B cell (primary cell): Measurements from ENCODE around the gene OR1N1. TPM values are rescaled to one million over a fixed set of nuclear protein-coding genes. Genes with fewer than 3 reads are reported as not detected.

Experiments
- ATAC-seq: fragments of 200-7000 bp; cut with Tn5 transposase; one replicate; pipeline ENCODE4 v1.10.0; 2021; ENCODE audit warnings: low read depth, mild to moderate bottlenecking, moderate number of reproducible peaks, moderate library complexity
- CTCF ChIA-PET: fragments of 350-600 bp; sonication (Branson Sonifier 250); formaldehyde crosslinking; loops from one replicate; lab custom pipeline; 2021; ENCODE audit warnings: antibody characterized with exemption, inconsistent platforms; lab: Charles Lee
- POLR2A ChIA-PET: fragments of 350-600 bp; sonication (Branson Sonifier 250); formaldehyde crosslinking; loops from one replicate; lab custom pipeline; 2021; ENCODE audit warnings: antibody characterized with exemption; lab: Charles Lee
- DNase-seq: peaks from one replicate; pipeline ENCODE4 v3.0.0; 2013
- H2AFZ ChIP-seq: 2 replicates; pipeline ENCODE4 v1.6.1; 2012; ENCODE audit warnings: mild to moderate bottlenecking, low read depth, low read length; ENCODE audit not compliant: insufficient read depth, poor library complexity, severe bottlenecking
- H3K27ac ChIP-seq, 2 donors: 1 replicate in 1 of 2; 2 replicates in 1 of 2; pipeline ENCODE4 v1.5.1; 2012 to 2013; ENCODE audit warnings: low read length in 2 of 2, mild to moderate bottlenecking in 2 of 2, moderate library complexity in 1 of 2
- H3K27me3 ChIP-seq, 4 experiments: fragments of 200-600 bp in 1 of 4; sonication (generic) in 1 of 4; replicated peaks in 1 of 4; 1 replicate in 2 of 4; 2 replicates in 2 of 4; pipeline versions ENCODE4 v1.6.1 to v1.7.0; 2013 to 2016; ENCODE audit warnings: low read length in 3 of 4, mild to moderate bottlenecking in 2 of 4, mixed read lengths in 1 of 4, moderate library complexity in 1 of 4; ENCODE audit not compliant: insufficient read depth in 4 of 4, control insufficient read depth in 3 of 4; ENCODE audit errors: control extremely low read depth in 1 of 4
- H3K36me3 ChIP-seq, 2 experiments: replicated peaks in 1 of 2; 1 replicate in 1 of 2; 2 replicates in 1 of 2; pipeline versions ENCODE4 v1.6.1 to v1.7.1; 2013; ENCODE audit warnings: low read length in 1 of 2; ENCODE audit not compliant: insufficient read depth in 2 of 2, control insufficient read depth in 1 of 2; ENCODE audit errors: control extremely low read depth in 1 of 2, extremely low read depth in 1 of 2
- H3K4me1 ChIP-seq, 2 donors: fragments of 200-600 bp in 1 of 2; sonication (generic) in 1 of 2; 1 replicate in 1 of 2; 2 replicates in 1 of 2; pipeline versions ENCODE4 v1.5.1 to v1.6.1; 2013 to 2017; ENCODE audit warnings: low read length in 2 of 2; ENCODE audit not compliant: control insufficient read depth in 2 of 2, insufficient read depth in 2 of 2
- H3K4me2 ChIP-seq: replicated peaks from 2 replicates; pipeline ENCODE3; 2012; ENCODE audit warnings: mild to moderate bottlenecking, low read depth, low read length; ENCODE audit not compliant: poor library complexity, severe bottlenecking
- H3K4me3 ChIP-seq, 5 experiments: fragments of 200-600 bp in 1 of 5; sonication (generic) in 1 of 5; 1 replicate in 3 of 5; 2 replicates in 2 of 5; pipeline versions ENCODE4 v1.5.1 to v1.7.0; 2011 to 2016; ENCODE audit warnings: low read length in 4 of 5, mild to moderate bottlenecking in 4 of 5, low read depth in 2 of 5, control low read depth in 1 of 5, moderate library complexity in 1 of 5; ENCODE audit not compliant: insufficient read depth in 1 of 5; ENCODE audit errors: control extremely low read depth in 1 of 5, extremely low read depth in 1 of 5
- H3K79me2 ChIP-seq: fragments of 200-600 bp; sonication (generic); one replicate; pipeline ENCODE4 v1.6.0; 2016; ENCODE audit warnings: low read length; ENCODE audit not compliant: control insufficient read depth, insufficient read depth
- H3K9ac ChIP-seq: fragments of 200-600 bp; sonication (generic); 2 replicates; pipeline ENCODE4 v1.6.1; 2017; ENCODE audit warnings: mild to moderate bottlenecking, low read length, moderate library complexity
- H3K9me3 ChIP-seq, 3 donors: one replicate each; pipeline versions ENCODE4 v1.6.1 to v1.7.1; 2013; ENCODE audit warnings: low read length in 2 of 3; ENCODE audit not compliant: control insufficient read depth in 2 of 3, insufficient read depth in 1 of 3; ENCODE audit errors: control extremely low read depth in 1 of 3
- H4K20me1 ChIP-seq: 2 replicates; pipeline ENCODE4 v1.6.0; 2012; ENCODE audit warnings: mild to moderate bottlenecking, low read length; ENCODE audit not compliant: insufficient read depth, control insufficient read depth, poor library complexity, severe bottlenecking
- H3K27ac Mint-ChIP-seq: one replicate; pipeline ENCODE4 v1.8.0; 2021; ENCODE audit warnings: mixed read lengths
- H3K27me3 Mint-ChIP-seq: one replicate; pipeline ENCODE4 v1.8.0; 2021; ENCODE audit warnings: mixed read lengths
- H3K4me1 Mint-ChIP-seq: one replicate; pipeline ENCODE4 v1.8.0; 2021; ENCODE audit warnings: mixed read lengths
- H3K4me3 Mint-ChIP-seq: one replicate; pipeline ENCODE4 v1.8.0; 2021; ENCODE audit warnings: mixed read lengths
- H3K9me3 Mint-ChIP-seq: one replicate; pipeline ENCODE4 v1.8.0; 2022; ENCODE audit warnings: mixed read lengths; ENCODE audit not compliant: insufficient read depth
- CTCF ChIP-seq: fragments of 200-600 bp; IDR thresholded peaks from one replicate; pipeline ENCODE4 v1.8.0; 2022; ENCODE audit warnings: antibody characterized with exemption, mild to moderate bottlenecking
- EZH2 ChIP-seq: IDR thresholded peaks from 2 replicates; pipeline ENCODE4 v1.6.1; 2012; ENCODE audit warnings: borderline replicate concordance, low read depth, mild to moderate bottlenecking, moderate library complexity, low read length; ENCODE audit not compliant: insufficient read depth, poor library complexity, severe bottlenecking
- WGBS: methylation state at CpG from one replicate; pipeline ENCODE4 v1.1.5; 2013; ENCODE audit warnings: missing lambda C conversion rate; ENCODE audit not compliant: insufficient coverage; 5-methylcytosine and 5-hydroxymethylcytosine counted together
- intact Hi-C: fragments of 100-400 bp; cut with micrococcal nuclease; formaldehyde crosslinking; loops from one replicate; pipeline ENCODE4 v1.10.0; 2022
- polyA plus RNA-seq: library from polyadenylated mRNA; depleted of rRNA; stranded (reverse); fragments of >200 nt; gene quantifications from 2 replicates; pipeline ENCODE4 v1.2.3, GENCODE V29; 2012
- total RNA-seq, 2 donors: library from RNA; stranded (reverse); fragments of 120-200 nt in 1 of 2; gene quantifications; 1 replicate in 1 of 2; 2 replicates in 1 of 2; pipeline versions ENCODE4 v1.2.3 to v1.2.4, GENCODE V29; 2013 to 2022

OR1N1 gene
- total and polyA plus RNA-seq, 2 donors (not counting 1 experiment from before 2014, with no cell fraction given): not detected

GRCh38 chr9:122526602-122527001 lies 491 bp downstream of the OR1N1 start:
- no peak overlapping the region for H3K27ac Mint-ChIP-seq
- no peak overlapping the region for H3K27ac ChIP-seq
- H3K27me3 Mint-ChIP-seq: peaks cover 48% of the 10 kb centered on the region
- ChIA-PET POLR2A (no interaction called here), CTCF (no interaction called here)
- no peaks in the 10 kb centered on the region for H3K9me3 ChIP-seq
- no peaks in the 10 kb centered on the region for H3K36me3 ChIP-seq
- H3K9me3 Mint-ChIP-seq: no peaks in the 10 kb centered on the region
- H3K9ac ChIP-seq: no peak overlapping the region
- DNase-seq (no peak), ATAC-seq (no peak)
- no peaks in the 10 kb centered on the region for H3K79me2 ChIP-seq
- no peak overlapping the region for H2AFZ ChIP-seq
- intact Hi-C loops: no loop called here
- H4K20me1 ChIP-seq: no peaks in the 10 kb centered on the region
- TF ChIP-seq EZH2 (no peak), CTCF (no peak)
- H3K27me3 ChIP-seq: peaks cover 0 to 12% (median 4%) of the 10 kb centered on the region in 4 experiments
- H3K4me1 Mint-ChIP-seq: no peaks in the 10 kb centered on the region
- no peaks in the 10 kb centered on the region for H3K4me1 ChIP-seq
- H3K4me3 Mint-ChIP-seq: no peak overlapping the region
- no peak overlapping the region for H3K4me2 ChIP-seq
- WGBS: 89% methylated on average over 9 of the region's 10 CpGs
- no peak overlapping the region for H3K4me3 ChIP-seq

GRCh38 chr9:122519376-122519775 lies 7.7 kb downstream of the OR1N1 start:
- POLR2A ChIA-PET: no interaction called here
- CTCF ChIA-PET: interaction anchor here (1.0 kb wide), 1 partner anchor 14 kb away, joined by 3 read pairs; no protein-coding TSS in a partner anchor
- WGBS: 93% methylated on average over 3 of the region's 3 CpGs

More at GRCh38 chr9:122519376-122519775, 7.7 kb downstream of the OR1N1 start:
- intact Hi-C loops: no loop called here
- Mint-ChIP-seq H3K9me3 (no peaks in the 10 kb centered on the region), H3K27ac (no peak overlapping the region), H3K4me1 (no peaks in the 10 kb centered on the region), H3K27me3 (peaks cover 33% of the 10 kb centered on the region), H3K4me3 (no peak overlapping the region)
- H3K9ac ChIP-seq: no peak overlapping the region
- ATAC-seq (no peak), DNase-seq (no peak)
- no peak overlapping the region for H3K27ac ChIP-seq
- TF ChIP-seq CTCF (no peak), EZH2 (no peak)
- H3K4me2 ChIP-seq: no peak overlapping the region
- H3K9me3 ChIP-seq: no peaks in the 10 kb centered on the region
- peaks cover 0 to 10% (median 4%) of the 10 kb centered on the region in 4 experiments for H3K27me3 ChIP-seq
- H3K79me2 ChIP-seq: no peaks in the 10 kb centered on the region
- no peak overlapping the region for H3K4me3 ChIP-seq
- H3K4me1 ChIP-seq: no peaks in the 10 kb centered on the region
- H3K36me3 ChIP-seq: no peaks in the 10 kb centered on the region
- no peaks in the 10 kb centered on the region for H4K20me1 ChIP-seq
- H2AFZ ChIP-seq: no peak overlapping the region
